Retina (tissue), 1 donor: ENCODE data around the gene NLK.
A peak's percentile ranks its signal among the peaks of the same experiment; 100 is the strongest.

Source experiments
- DNase-seq: peaks from one replicate; pipeline ENCODE4 v3.0.0-alpha.2; 2016

The NLK gene

GRCh38 chr17:28041068-28041843, 1.2 kb upstream of the NLK start:
- peak; percentile 99 for DNase-seq

- DNase-seq: no peak
These were observed 427 bp upstream of the NLK start for GRCh38 chr17:28041844-28042656.

- DNase-seq: no peak
These were observed 329 bp downstream of the NLK start for GRCh38 chr17:28042721-28043291.

GRCh38 chr17:28043296-28043695, 819 bp downstream of the NLK start:
- DNase-seq: no peak

GRCh38 chr17:28043741-28044140, 1.3 kb downstream of the NLK start:
- no peak for DNase-seq

- DNase-seq: no peak
These were observed 2.8 kb downstream of the NLK start for GRCh38 chr17:28045304-28045703.

GRCh38 chr17:28046034-28046825, 3.8 kb downstream of the NLK start:
- no peak for DNase-seq

- no peak for DNase-seq
These were observed 5.3 kb downstream of the NLK start for GRCh38 chr17:28047806-28048205.

GRCh38 chr17:28049071-28049470, 6.6 kb downstream of the NLK start:
- DNase-seq: no peak

GRCh38 chr17:28053044-28053670, 10.7 kb downstream of the NLK start:
- DNase-seq: no peak

- DNase-seq: no peak
These were observed 11.2 kb downstream of the NLK start for GRCh38 chr17:28053725-28054124.

- no peak for DNase-seq
These were observed 13.2 kb downstream of the NLK start for GRCh38 chr17:28055546-28056275.

GRCh38 chr17:28056276-28056620, 13.8 kb downstream of the NLK start:
- no peak for DNase-seq

GRCh38 chr17:28057731-28058246, 15.3 kb downstream of the NLK start:
- DNase-seq: no peak

GRCh38 chr17:28059675-28060074, 17.2 kb downstream of the NLK start:
- no peak for DNase-seq

GRCh38 chr17:28065706-28066105, 23.2 kb downstream of the NLK start:
- DNase-seq: no peak

- no peak for DNase-seq
These were observed 26.6 kb downstream of the NLK start for GRCh38 chr17:28069061-28069460.

- no peak for DNase-seq
These were observed 28.7 kb downstream of the NLK start for GRCh38 chr17:28071179-28071578.

- DNase-seq: no peak
These were observed 29.6 kb downstream of the NLK start for GRCh38 chr17:28071891-28072606.

- DNase-seq: no peak
These were observed 30.6 kb downstream of the NLK start for GRCh38 chr17:28072936-28073533.

- DNase-seq: no peak
These were observed 31.5 kb downstream of the NLK start for GRCh38 chr17:28074010-28074409.
